Measurements from ENCODE around the gene TIFAB. TPM values are rescaled to one million over a fixed set of nuclear protein-coding genes. Genes with fewer than 3 reads are reported as not detected.
A peak's percentile ranks its signal among the peaks of the same experiment; 100 is the strongest.

The TIFAB gene
- total RNA-seq, 1 donor from 2014 or later, result not detected

- DNase-seq, result no peak
Observed at GRCh38 chr5:135425641-135426040, 26.5 kb downstream of the TIFAB start.

GRCh38 chr5:135423846-135424168 lies 28.3 kb downstream of the TIFAB start:
- DNase-seq, result no peak

DNA sequence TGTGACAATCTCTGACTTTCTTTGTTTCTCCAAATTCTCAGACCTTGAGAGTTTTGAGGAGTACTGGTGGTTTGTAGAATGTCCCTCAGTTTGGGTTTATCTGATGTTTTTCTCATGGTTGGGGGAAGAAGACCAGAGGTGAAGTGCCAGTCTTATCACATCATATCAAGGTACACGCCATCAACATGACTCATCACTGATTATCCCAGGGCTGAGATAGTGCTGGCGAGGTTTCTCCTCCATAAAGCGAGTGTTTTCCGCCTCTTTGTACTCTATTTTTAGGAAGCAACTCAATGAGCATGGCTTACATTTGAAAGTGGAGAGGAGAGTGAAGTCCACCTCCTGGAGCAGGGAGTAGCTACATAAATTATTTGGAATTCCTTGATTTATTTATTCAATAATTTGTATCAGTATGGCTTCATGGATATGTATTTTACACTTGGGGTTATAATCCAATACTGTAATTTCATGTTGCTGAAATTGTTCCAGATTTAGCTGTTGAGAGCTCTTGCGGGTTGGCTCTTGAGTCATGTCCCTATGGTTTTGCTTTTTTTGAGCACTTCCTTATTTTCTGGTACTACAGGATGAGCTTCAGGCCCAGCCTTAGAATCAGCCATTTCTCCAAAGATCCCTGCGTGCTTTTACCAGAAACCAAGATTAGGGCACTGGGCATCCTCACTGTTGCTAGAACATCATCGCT lies 28.9 kb downstream of the TIFAB start:
- no peak for DNase-seq

DNA sequence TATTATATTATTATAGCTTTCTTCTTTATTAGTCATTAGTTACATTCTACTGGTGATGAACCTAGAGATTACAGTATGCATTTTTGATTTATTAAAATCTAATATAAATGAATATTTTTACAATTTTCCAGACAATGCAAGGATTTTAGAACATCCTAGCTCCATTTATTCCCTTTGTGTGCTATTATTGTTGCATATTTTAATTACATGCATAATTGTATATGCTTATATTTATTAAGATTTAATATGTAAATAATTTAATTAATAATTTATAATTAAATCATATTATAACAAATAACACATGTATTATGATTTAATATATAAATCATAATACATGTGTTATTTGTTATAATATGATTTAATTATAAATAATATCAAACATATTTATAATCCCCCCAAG lies 29.7 kb downstream of the TIFAB start:
- no peak for DNase-seq

GRCh38 chr5:135417083-135417482 lies 35.1 kb downstream of the TIFAB start:
- no peak for DNase-seq

- DNase-seq, result no peak
Observed at GRCh38 chr5:135405082-135405481, 47.1 kb downstream of the TIFAB start.

DNA sequence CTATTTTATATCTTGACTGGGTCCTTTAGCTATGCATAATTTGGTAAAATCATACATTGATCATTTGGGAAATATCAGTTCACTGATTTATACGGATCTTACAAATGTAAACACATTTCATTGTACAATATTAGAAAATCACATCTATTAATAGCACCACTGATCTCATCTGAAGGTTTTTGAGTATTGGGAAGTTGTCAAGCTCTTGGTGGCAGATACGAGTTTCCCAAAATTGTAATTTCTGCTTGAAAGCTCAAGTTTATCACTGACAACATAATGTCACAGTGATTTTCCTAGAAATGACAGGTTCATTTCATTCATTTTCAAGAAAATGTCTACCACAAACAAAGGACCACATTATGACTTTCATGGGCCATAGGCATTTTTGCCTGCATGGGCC lies 50.1 kb downstream of the TIFAB start:
- DNase-seq, result no peak

GRCh38 chr5:135400866-135401265 lies 51.3 kb downstream of the TIFAB start:
- no peak for DNase-seq

- DNase-seq, result no peak
Observed at GRCh38 chr5:135399794-135400542, 52.2 kb downstream of the TIFAB start.

- peak; percentile 69 for DNase-seq
Observed at GRCh38 chr5:135398855-135399793, 53.0 kb downstream of the TIFAB start, which contains the start of gene MACROH2A1. TSS of gene MACROH2A1 (minus strand) at chr5:135399231. CDS start at chr5:135389093, 10,138 bp downstream.

- no peak for DNase-seq
Observed at GRCh38 chr5:135398160-135398854, 53.8 kb downstream of the TIFAB start.

Small RNA genes lying within 50 kb of the gene (small RNA-seq; reads per million reads assigned to genes)
- gene DCANP1, result not detected

Other genes with a start within 250 kb of the TIFAB start
- 101 TPM for gene MACROH2A1, start 53.1 kb downstream of the TIFAB start, total RNA-seq
- gene DCANP1, start 5.0 kb downstream of the TIFAB start, total RNA-seq, result not detected
- 1.1 TPM for gene NEUROG1, start 83.6 kb upstream of the TIFAB start, total RNA-seq
- gene CXCL14, start 126.6 kb upstream of the TIFAB start, total RNA-seq, result 9.5 TPM

All from occipital lobe (tissue), 3 donors.